Skeletal muscle tissue (tissue), 4 donors: Measurements from ENCODE around the gene RAB30. TPM values are rescaled to one million over a fixed set of nuclear protein-coding genes. Genes with fewer than 3 reads are reported as not detected.
A peak's percentile ranks its signal among the peaks of the same experiment; 100 is the strongest.

ENCODE experiments used
- H3K27ac ChIP-seq: one replicate; pipeline ENCODE4 v1.7.0; 2013; ENCODE audit warnings: mild to moderate bottlenecking, low read depth, low read length, inconsistent platforms
- H3K27me3 ChIP-seq, 3 donors: one replicate each; pipeline ENCODE4 v1.7.0; 2013; ENCODE audit warnings: low read length in 3 of 3; ENCODE audit not compliant: control insufficient read depth in 3 of 3, insufficient read depth in 3 of 3
- H3K36me3 ChIP-seq, 3 donors: one replicate each; pipeline ENCODE4 v1.7.0; 2013; ENCODE audit warnings: low read length in 3 of 3; ENCODE audit not compliant: control insufficient read depth in 3 of 3, insufficient read depth in 3 of 3
- H3K4me1 ChIP-seq, 3 donors: one replicate each; pipeline ENCODE4 v1.7.0; 2013; ENCODE audit warnings: low read length in 3 of 3, mild to moderate bottlenecking in 3 of 3; ENCODE audit not compliant: control insufficient read depth in 3 of 3, insufficient read depth in 3 of 3
- H3K4me3 ChIP-seq, 3 donors: one replicate each; pipeline ENCODE4 v1.7.0; 2013; ENCODE audit warnings: low read length in 3 of 3
- H3K9ac ChIP-seq, 3 donors: one replicate each; pipeline ENCODE4 v1.7.0; 2013; ENCODE audit warnings: low read length in 3 of 3, mild to moderate bottlenecking in 3 of 3, moderate library complexity in 2 of 3, low read depth in 1 of 3
- H3K9me3 ChIP-seq, 3 donors: one replicate each; pipeline ENCODE4 v1.7.0; 2013; ENCODE audit warnings: low read length in 3 of 3; ENCODE audit not compliant: control insufficient read depth in 3 of 3
- total RNA-seq: library from RNA; depleted of rRNA; stranded (reverse); fragments of >200 nt; gene quantifications from one replicate; pipeline ENCODE4 v1.2.3, GENCODE V29; 2014
- donor health status: Osteomylitis.

The RAB30 gene, protein sequence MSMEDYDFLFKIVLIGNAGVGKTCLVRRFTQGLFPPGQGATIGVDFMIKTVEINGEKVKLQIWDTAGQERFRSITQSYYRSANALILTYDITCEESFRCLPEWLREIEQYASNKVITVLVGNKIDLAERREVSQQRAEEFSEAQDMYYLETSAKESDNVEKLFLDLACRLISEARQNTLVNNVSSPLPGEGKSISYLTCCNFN
- 16.2 TPM for total RNA-seq

DNA sequence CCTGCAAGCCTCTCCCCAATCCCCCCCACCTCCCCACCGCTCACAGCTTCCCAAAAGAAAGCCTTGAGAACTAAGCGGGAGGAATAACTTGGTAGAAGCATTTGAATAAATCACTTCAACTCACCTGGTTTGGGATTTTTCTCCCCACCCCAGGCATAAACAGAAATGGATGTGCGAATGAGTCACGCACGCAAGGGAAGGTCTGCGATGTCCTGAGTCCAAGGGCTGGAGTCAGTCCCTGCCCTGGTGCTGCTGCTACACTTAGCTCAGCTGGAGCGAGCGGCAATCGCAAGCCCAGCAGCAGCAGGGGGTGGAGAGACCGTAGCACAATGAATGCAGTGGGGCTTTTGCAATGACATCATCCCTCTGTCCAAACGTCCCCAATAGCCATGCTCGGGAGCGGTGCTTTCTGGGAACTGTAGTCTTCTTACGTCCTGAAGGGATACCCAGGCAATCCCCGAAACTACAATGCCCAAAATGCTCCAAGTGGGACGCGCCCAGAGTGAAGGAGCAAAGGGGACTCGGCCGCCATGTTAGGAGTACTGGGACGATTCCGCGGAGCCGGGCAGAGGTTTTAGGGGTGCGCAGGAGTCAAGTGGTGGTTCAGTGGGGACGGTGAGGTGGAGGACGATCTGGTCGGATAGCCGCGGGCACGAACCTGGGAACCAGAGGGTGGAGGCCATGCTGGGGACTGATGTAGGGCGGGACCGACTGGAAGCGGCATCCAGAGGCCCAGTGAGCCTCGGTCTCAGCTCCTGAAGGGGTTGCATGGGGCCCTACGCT lies at the start of gene RAB30:
RAB30 (minus strand) TSS at position 331 of the 783 bp plus-strand sequence. CDS start 74,581 bp downstream, outside the sequence.
- H3K27ac ChIP-seq: peak within 1 kb of the TSS; percentile 94
- no peaks in the 10 kb centered on the region for H3K27me3 ChIP-seq
- H3K36me3 ChIP-seq: peaks cover 4 to 9% (median 4%) of the 10 kb centered on the region in 3 donors
- H3K9ac ChIP-seq: peak within 1 kb of the TSS; percentile 82 to 100 (median 96)
- H3K4me3 ChIP-seq: peak within 1 kb of the TSS; percentile 87 to 96 (median 96)
- no peaks in the 10 kb centered on the region for H3K9me3 ChIP-seq
- peaks cover 23 to 40% (median 35%) of the 10 kb centered on the region in 3 donors for H3K4me1 ChIP-seq

DNA sequence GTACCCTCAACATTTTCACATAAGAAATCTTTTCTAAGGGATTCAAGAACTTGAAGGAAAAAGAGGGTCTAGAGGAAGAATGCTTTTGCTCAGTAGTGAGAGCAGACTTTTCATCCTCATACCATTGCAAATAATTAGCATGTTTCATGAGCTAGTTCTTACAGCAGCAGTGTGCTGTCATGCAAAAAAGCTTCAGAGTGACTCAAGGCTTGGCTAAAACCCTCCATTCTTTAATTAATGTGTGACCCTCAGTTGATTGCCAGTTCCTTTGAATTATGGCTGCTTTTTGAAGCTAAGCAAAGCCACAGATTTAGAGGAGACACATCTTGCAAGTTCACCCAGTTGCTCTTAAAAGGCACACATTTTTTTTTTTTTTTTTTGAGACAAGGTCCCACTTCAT lies 48.6 kb upstream of the RAB30 start:
- Histone ChIP-seq H3K27ac (no peak overlapping the region), H3K9me3 (no peaks in the 10 kb centered on the region), H3K27me3 (no peaks in the 10 kb centered on the region), H3K4me1 (no peaks in the 10 kb centered on the region), H3K9ac (no peak overlapping the region), H3K36me3 (no peaks in the 10 kb centered on the region), H3K4me3 (no peak overlapping the region)

DNA sequence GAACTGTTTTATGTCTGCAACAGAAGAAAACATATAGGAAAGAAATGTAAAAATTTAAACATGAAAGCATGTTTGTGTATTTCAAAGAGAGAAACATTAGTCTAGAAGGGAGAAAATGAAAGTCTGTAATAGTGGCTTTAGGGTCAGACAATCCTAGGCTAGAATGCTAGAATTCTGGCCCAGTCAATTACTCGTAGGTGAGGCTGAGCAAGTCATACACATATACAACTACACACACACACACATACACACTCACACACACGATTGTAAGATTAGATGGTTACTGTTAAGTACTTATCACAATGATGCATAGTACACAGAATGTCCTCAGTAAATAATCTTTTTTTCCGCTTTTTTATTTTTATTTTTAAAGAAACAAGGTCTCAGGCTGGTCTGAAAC lies 47.5 kb upstream of the RAB30 start:
- Histone ChIP-seq H3K9ac (no peak overlapping the region), H3K4me3 (no peak overlapping the region), H3K27ac (no peak overlapping the region)

DNA sequence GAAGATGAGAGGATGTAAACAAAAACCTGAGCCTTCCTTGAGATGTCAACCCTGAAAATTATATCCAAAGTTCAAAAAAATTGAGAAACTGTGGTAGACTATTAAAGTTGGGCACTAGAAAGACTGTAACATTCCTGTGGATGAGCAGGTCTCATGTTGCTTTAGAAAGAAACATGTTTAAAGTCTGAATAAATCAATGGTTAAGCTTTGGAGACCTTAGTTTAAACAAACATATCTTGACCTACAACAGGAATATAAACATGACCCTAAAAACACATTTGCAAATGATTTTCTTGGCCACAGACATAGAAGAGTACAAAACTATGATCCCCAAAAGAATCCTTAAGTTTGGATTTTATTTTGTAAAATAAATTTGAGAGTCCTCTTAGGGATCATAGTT lies 47.1 kb upstream of the RAB30 start:
- H3K36me3 ChIP-seq: no peaks in the 10 kb centered on the region
- no peaks in the 10 kb centered on the region for H3K9me3 ChIP-seq
- H3K27me3 ChIP-seq: no peaks in the 10 kb centered on the region
- no peaks in the 10 kb centered on the region for H3K4me1 ChIP-seq
- H3K9ac ChIP-seq: no peak overlapping the region
- no peak overlapping the region for H3K27ac ChIP-seq
- no peak overlapping the region for H3K4me3 ChIP-seq

More for the DNA sequence above, 47.5 kb upstream of the RAB30 start:
- no peaks in the 10 kb centered on the region for H3K4me1 ChIP-seq
- H3K9me3 ChIP-seq: no peaks in the 10 kb centered on the region
- no peaks in the 10 kb centered on the region for H3K27me3 ChIP-seq
- H3K36me3 ChIP-seq: no peaks in the 10 kb centered on the region

DNA sequence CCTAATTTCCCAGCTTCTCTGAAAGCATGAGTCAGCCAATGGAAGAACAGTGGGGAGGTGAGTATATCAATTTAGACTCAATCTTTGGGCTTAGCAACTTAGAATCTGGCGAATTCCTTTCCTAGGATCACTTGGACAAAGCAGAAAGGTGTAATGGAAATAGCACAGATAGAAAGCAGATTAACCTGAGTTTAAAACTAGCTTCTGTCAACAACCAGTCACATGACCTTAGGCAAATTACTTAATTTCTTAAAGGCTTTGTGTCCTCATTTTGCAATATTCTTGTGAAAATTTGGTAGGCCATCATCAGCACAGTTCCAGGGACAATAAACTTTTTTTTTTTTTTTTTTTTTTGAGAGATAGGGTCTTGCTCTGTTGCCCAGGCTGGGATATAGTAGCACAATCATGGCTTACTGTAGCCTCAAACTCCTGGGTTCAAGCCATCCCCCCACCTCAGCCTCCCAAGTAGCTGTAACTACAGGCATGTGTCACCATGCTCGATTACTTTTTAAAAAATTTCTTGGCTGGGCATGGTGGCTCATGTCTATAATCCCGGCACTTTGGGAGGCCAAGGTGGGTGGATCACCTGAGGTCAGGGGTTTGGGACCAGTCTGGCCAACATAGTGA lies 44.4 kb upstream of the RAB30 start:
- H3K27ac ChIP-seq: no peak overlapping the region
- no peaks in the 10 kb centered on the region for H3K27me3 ChIP-seq
- no peak overlapping the region for H3K4me3 ChIP-seq
- H3K4me1 ChIP-seq: no peaks in the 10 kb centered on the region
- H3K9me3 ChIP-seq: no peaks in the 10 kb centered on the region
- H3K9ac ChIP-seq: no peak overlapping the region
- H3K36me3 ChIP-seq: no peaks in the 10 kb centered on the region

DNA sequence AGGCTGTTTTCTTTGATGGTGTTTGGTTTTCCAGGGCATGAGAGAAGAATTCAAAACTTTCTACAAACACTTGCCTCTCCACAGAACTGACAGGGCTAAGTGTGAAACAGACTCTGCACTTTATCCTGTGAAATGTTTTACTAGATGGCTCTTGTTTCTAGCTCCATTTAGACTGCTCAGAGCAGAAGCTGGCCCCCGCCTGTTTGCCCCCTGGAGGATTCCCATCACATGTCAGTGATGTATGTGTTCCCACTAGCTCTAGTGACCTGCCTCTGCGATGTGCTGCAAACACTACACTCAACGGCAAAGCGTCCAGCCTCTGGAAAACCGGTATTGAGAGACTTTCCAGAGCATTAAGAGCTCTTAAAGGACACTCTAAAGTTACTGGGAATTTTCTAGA lies 43.9 kb upstream of the RAB30 start:
- H3K4me3 ChIP-seq: no peak overlapping the region
- no peaks in the 10 kb centered on the region for H3K9me3 ChIP-seq
- H3K27me3 ChIP-seq: no peaks in the 10 kb centered on the region
- H3K9ac ChIP-seq: no peak overlapping the region
- H3K4me1 ChIP-seq: no peaks in the 10 kb centered on the region
- no peaks in the 10 kb centered on the region for H3K36me3 ChIP-seq
- H3K27ac ChIP-seq: no peak overlapping the region

DNA sequence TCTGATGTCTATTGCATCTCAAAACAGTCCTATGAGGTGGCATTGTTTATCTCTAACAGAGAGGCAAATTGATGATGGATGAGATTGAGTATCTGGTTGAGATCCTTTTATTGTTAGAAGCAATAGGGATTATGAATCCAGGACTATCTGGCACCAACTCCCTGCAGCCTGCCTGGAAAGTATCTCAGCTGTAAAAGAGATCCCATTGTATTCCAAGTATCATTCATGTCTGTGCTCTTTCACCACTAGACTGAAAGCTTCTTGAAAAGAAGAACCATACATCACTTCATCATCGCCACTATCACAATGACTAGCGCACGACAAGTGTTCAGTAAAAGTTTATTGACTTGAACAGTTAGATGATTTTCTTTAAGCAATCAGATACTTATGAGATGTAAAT lies 43.3 kb upstream of the RAB30 start:
- Histone ChIP-seq H3K4me3 (no peak overlapping the region), H3K9ac (no peak overlapping the region), H3K36me3 (no peaks in the 10 kb centered on the region), H3K9me3 (no peaks in the 10 kb centered on the region), H3K4me1 (no peaks in the 10 kb centered on the region), H3K27ac (no peak overlapping the region), H3K27me3 (no peaks in the 10 kb centered on the region)

DNA sequence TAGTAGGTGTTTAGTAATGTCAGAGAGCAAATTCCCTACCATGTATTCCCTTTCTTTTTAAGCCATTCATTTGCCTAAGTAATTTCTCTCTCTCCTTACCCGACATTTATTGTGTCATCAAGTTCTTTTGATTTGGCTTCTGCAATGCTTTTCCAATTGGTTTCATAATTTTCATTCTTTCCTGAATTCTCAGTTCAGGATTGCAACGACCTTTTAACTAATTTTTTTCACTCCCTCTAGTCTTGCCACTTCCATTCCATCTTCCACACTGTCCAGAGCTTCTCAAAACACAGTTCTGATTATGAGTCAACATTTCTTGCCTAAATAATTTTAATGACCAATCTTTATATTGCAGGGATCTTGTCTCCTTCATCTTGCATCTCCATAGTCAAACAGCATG lies 41.2 kb upstream of the RAB30 start:
- H3K9me3 ChIP-seq: no peaks in the 10 kb centered on the region
- no peak overlapping the region for H3K4me3 ChIP-seq
- no peaks in the 10 kb centered on the region for H3K4me1 ChIP-seq
- H3K27ac ChIP-seq: no peak overlapping the region
- H3K27me3 ChIP-seq: no peaks in the 10 kb centered on the region
- H3K9ac ChIP-seq: no peak overlapping the region
- no peaks in the 10 kb centered on the region for H3K36me3 ChIP-seq

DNA sequence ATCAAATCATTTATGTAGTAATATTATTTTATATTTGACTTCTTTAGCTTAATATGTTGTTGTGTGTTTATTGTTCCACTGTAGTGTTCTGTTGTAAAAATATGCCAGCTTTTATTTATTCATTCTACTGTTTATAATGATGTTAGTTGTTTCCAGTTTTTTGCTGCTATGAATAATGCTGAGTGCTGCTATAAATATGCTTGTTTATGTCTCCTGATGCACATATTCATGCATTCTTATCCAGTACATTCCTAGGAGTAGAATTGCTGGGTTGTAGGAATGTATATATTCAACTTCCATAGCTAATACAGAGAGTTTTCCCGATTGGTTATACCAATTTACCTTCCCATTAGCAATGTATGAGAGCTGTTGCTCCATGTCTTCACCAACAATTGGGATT lies 33.5 kb upstream of the RAB30 start:
- no peak overlapping the region for H3K9ac ChIP-seq
- H3K9me3 ChIP-seq: no peaks in the 10 kb centered on the region
- H3K4me1 ChIP-seq: no peaks in the 10 kb centered on the region
- no peaks in the 10 kb centered on the region for H3K27me3 ChIP-seq
- no peak overlapping the region for H3K4me3 ChIP-seq
- H3K27ac ChIP-seq: no peak overlapping the region
- no peaks in the 10 kb centered on the region for H3K36me3 ChIP-seq

DNA sequence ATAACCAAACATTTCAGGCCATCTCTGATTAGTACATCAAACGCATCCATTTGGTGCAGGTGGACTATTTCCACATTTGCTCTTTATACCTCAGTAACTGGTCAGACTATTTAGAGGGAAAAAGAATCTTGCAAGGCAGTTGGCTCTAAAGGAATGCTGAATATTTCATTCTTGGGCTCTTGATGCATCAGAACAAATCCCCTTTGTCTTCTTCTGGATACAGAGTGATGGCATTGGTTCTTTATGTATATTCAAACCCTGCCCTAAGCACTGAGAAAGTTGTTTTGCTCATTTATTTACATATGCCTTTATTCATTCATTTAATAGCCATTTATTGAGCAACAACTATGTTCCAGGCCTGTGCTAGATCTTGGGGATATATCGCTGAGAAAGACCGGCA lies 31.1 kb upstream of the RAB30 start:
- Histone ChIP-seq H3K9ac (no peak overlapping the region), H3K4me3 (no peak overlapping the region), H3K27ac (no peak overlapping the region), H3K36me3 (no peaks in the 10 kb centered on the region), H3K9me3 (no peaks in the 10 kb centered on the region), H3K27me3 (no peaks in the 10 kb centered on the region), H3K4me1 (no peaks in the 10 kb centered on the region)
